Esophagus muscularis mucosa (tissue), 2 donors: ENCODE results near the gene TMPRSS9.

Source experiments
- POLR2A ChIP-seq: fragments of 450-650 bp; IDR thresholded peaks from one replicate; pipeline ENCODE4 v1.6.1; 2017; ENCODE audit warnings: antibody characterized with exemption, moderate library complexity, mild to moderate bottlenecking, low read depth
- POLR2AphosphoS5 ChIP-seq, 2 donors: sonication (generic); formaldehyde crosslinking; IDR thresholded peaks; one replicate each; pipeline ENCODE4 v1.6.1; 2017; ENCODE audit warnings: antibody characterized with exemption in 2 of 2

GRCh38 chr19:2449019-2449418, 89.0 kb downstream of the TMPRSS9 start:
- TF ChIP-seq POLR2A (no peak), POLR2AphosphoS5 (IDR thresholded peaks at IDR 0.05) (no peak)
